ENCODE results near the gene KATNB1. TPM values are rescaled to one million over a fixed set of nuclear protein-coding genes. Genes with fewer than 3 reads are reported as not detected.

Gene KATNB1
- total RNA-seq, 4 donors from 2014 or later = 16.8 to 30.2 (median 21.0) TPM

GRCh38 chr16:57688987-57689761 lies 46.4 kb upstream of the KATNB1 start:
- no peak for DNase-seq
- Histone ChIP-seq H3K4me3 (no peak overlapping the region), H3K9me3 (no peaks in the 10 kb centered on the region), H3K36me3 (no peaks in the 10 kb centered on the region), H3K27ac (no peak overlapping the region), H3K27me3 (peaks cover 0 to 19% (median 0%) of the 10 kb centered on the region in 4 donors), H3K4me1 (no peaks in the 10 kb centered on the region)
- intact Hi-C loops (cut with DNase I) = no loop called here
- 44 to 60% methylated on average over 8 to 9 of the region's 15 CpGs for WGBS, 2 donors
- TF ChIP-seq CTCF (IDR thresholded peaks at IDR 0.05) (no peak), POLR2A (IDR thresholded peaks at IDR 0.05) (no peak)

GRCh38 chr16:57689762-57690558 lies 45.6 kb upstream of the KATNB1 start:
- DNase-seq = no peak
- TF ChIP-seq CTCF (IDR thresholded peaks at IDR 0.05) (no peak), POLR2A (IDR thresholded peaks at IDR 0.05) (no peak)
- H3K4me1 ChIP-seq = no peaks in the 10 kb centered on the region
- H3K4me3 ChIP-seq = no peak overlapping the region
- peaks cover 0 to 19% (median 0%) of the 10 kb centered on the region in 4 donors for H3K27me3 ChIP-seq
- no peaks in the 10 kb centered on the region for H3K9me3 ChIP-seq
- intact Hi-C loops (cut with DNase I) = no loop called here
- no peaks in the 10 kb centered on the region for H3K36me3 ChIP-seq
- no peak overlapping the region for H3K27ac ChIP-seq
- 56 to 72% methylated on average over 7 to 12 of the region's 13 CpGs for WGBS, 2 donors

GRCh38 chr16:57690782-57691471 lies 44.6 kb upstream of the KATNB1 start:
- Histone ChIP-seq H3K27ac (no peak overlapping the region), H3K4me3 (no peak overlapping the region)
- TF ChIP-seq CTCF (IDR thresholded peaks at IDR 0.05) = no peak
- TF ChIP-seq POLR2A (IDR thresholded peaks at IDR 0.05) = no peak

GRCh38 chr16:57692636-57693035 lies 42.9 kb upstream of the KATNB1 start:
- H3K9me3 ChIP-seq = no peaks in the 10 kb centered on the region
- H3K4me1 ChIP-seq = no peaks in the 10 kb centered on the region
- H3K27ac ChIP-seq = no peak overlapping the region
- intact Hi-C loops (cut with DNase I) = no loop called here
- TF ChIP-seq POLR2A (IDR thresholded peaks at IDR 0.05) = no peak
- TF ChIP-seq CTCF (IDR thresholded peaks at IDR 0.05) = no peak
- peaks cover 0 to 19% (median 0%) of the 10 kb centered on the region in 4 donors for H3K27me3 ChIP-seq
- WGBS, 2 donors = 55% methylated on average over 2 of the region's 2 CpGs; no CpG with 5 or more reads in 1 of the 2 donors
- no peak for DNase-seq
- H3K36me3 ChIP-seq = no peaks in the 10 kb centered on the region
- H3K4me3 ChIP-seq = no peak overlapping the region

More at GRCh38 chr16:57690782-57691471, 44.6 kb upstream of the KATNB1 start:
- intact Hi-C loops (cut with DNase I) = no loop called here
- H3K9me3 ChIP-seq = no peaks in the 10 kb centered on the region
- DNase-seq = no peak
- 50 to 64% methylated on average over 4 of the region's 4 CpGs for WGBS, 2 donors
- H3K4me1 ChIP-seq = no peaks in the 10 kb centered on the region
- H3K27me3 ChIP-seq = peaks cover 0 to 19% (median 0%) of the 10 kb centered on the region in 4 donors
- H3K36me3 ChIP-seq = no peaks in the 10 kb centered on the region
